GM18517 (cell line): ENCODE measurements around the gene UNC50.
A peak's percentile ranks its signal among the peaks of the same experiment; 100 is the strongest.
"Not testable (repeated sequence)": the region's sequence is repeated elsewhere in the genome, so short reads cannot be mapped to it uniquely, and the experiment has no call there.

Source experiments
- ATAC-seq: cut with Tn5 transposase; IDR thresholded peaks from one replicate; pipeline ENCODE4 v1.9.1; 2021; ENCODE audit warnings: mild to moderate bottlenecking, moderate library complexity; ENCODE audit not compliant: unreplicated experiment

The UNC50 gene

GRCh38 chr2:98607741-98608115 is 661 bp upstream of the UNC50 start:
- no peak for ATAC-seq

- ATAC-seq = no peak
Measured at GRCh38 chr2:98608962-98609604, 694 bp downstream of the UNC50 start.

- ATAC-seq = no peak
Measured at GRCh38 chr2:98614024-98614739, 5.8 kb downstream of the UNC50 start.

- no peak for ATAC-seq
Measured at GRCh38 chr2:98615481-98615880, 7.1 kb downstream of the UNC50 start.

- no peak for ATAC-seq
Measured at GRCh38 chr2:98617149-98617548, 8.8 kb downstream of the UNC50 start.

- no peak for ATAC-seq
Measured at GRCh38 chr2:98623657-98624056, 15.3 kb downstream of the UNC50 start.

GRCh38 chr2:98632351-98632750 is 24.0 kb downstream of the UNC50 start:
- ATAC-seq = no peak

GRCh38 chr2:98634406-98635092 is 26.2 kb downstream of the UNC50 start:
- no peak for ATAC-seq

GRCh38 chr2:98637401-98638147 is 29.2 kb downstream of the UNC50 start:
- no peak for ATAC-seq

GRCh38 chr2:98643496-98644100 is 35.2 kb downstream of the UNC50 start:
- ATAC-seq = no peak

GRCh38 chr2:98647636-98648035 is 39.2 kb downstream of the UNC50 start:
- no peak for ATAC-seq

GRCh38 chr2:98648451-98648850 is 40.1 kb downstream of the UNC50 start:
- no peak for ATAC-seq

GRCh38 chr2:98649135-98649991 is 41.0 kb downstream of the UNC50 start:
- ATAC-seq = peak; percentile 67

GRCh38 chr2:98649992-98650375 is 41.6 kb downstream of the UNC50 start:
- ATAC-seq = no peak

GRCh38 chr2:98650998-98651397 is 42.6 kb downstream of the UNC50 start:
- ATAC-seq = no peak

GRCh38 chr2:98654699-98655495 is 46.5 kb downstream of the UNC50 start:
- no peak for ATAC-seq

- no peak for ATAC-seq
Measured at GRCh38 chr2:98656800-98657199, 48.4 kb downstream of the UNC50 start.

GRCh38 chr2:98658816-98659490 is 50.6 kb downstream of the UNC50 start:
- ATAC-seq = no peak

- ATAC-seq = not testable (repeated sequence)
Measured at GRCh38 chr2:98659491-98659840, 51.1 kb downstream of the UNC50 start.
